ENCODE data around the gene MAD2L1BP.

MAD2L1BP gene

GRCh38 chr6:43608310-43608763, 27.3 kb upstream of the MAD2L1BP start:
- no peak overlapping the region for H3K4me3 ChIP-seq (ENCODE audit: control insufficient read depth, low read depth, low read length)
- DNase-seq (ENCODE audit: low read depth) = no peak
- peak; percentile 86 for TF ChIP-seq CTCF (IDR thresholded peaks at IDR 0.05; ENCODE audit: control insufficient read depth, insufficient read depth, low read depth, low read length, missing control alignments)

GRCh38 chr6:43608807-43609206, 26.8 kb upstream of the MAD2L1BP start:
- no peak overlapping the region for H3K4me3 ChIP-seq (ENCODE audit: control insufficient read depth, low read depth, low read length)
- DNase-seq (ENCODE audit: low read depth) = no peak
- TF ChIP-seq CTCF (IDR thresholded peaks at IDR 0.05; ENCODE audit: control insufficient read depth, insufficient read depth, low read depth, low read length, missing control alignments) = no peak

GRCh38 chr6:43609402-43609801, 26.2 kb upstream of the MAD2L1BP start:
- DNase-seq (ENCODE audit: low read depth) = no peak
- no peak for TF ChIP-seq CTCF (IDR thresholded peaks at IDR 0.05; ENCODE audit: control insufficient read depth, insufficient read depth, low read depth, low read length, missing control alignments)
- H3K4me3 ChIP-seq (ENCODE audit: control insufficient read depth, low read depth, low read length) = no peak overlapping the region

- no peak overlapping the region for H3K4me3 ChIP-seq (ENCODE audit: control insufficient read depth, low read depth, low read length)
- no peak for TF ChIP-seq CTCF (IDR thresholded peaks at IDR 0.05; ENCODE audit: control insufficient read depth, insufficient read depth, low read depth, low read length, missing control alignments)
- DNase-seq (ENCODE audit: low read depth) = no peak
Measured at GRCh38 chr6:43610431-43610830, 25.2 kb upstream of the MAD2L1BP start.

GRCh38 chr6:43613721-43614395, 21.8 kb upstream of the MAD2L1BP start:
- H3K4me3 ChIP-seq (ENCODE audit: control insufficient read depth, low read depth, low read length) = no peak overlapping the region
- no peak for DNase-seq (ENCODE audit: low read depth)
- TF ChIP-seq CTCF (IDR thresholded peaks at IDR 0.05; ENCODE audit: control insufficient read depth, insufficient read depth, low read depth, low read length, missing control alignments) = no peak

GRCh38 chr6:43614396-43614730, 21.3 kb upstream of the MAD2L1BP start:
- no peak for TF ChIP-seq CTCF (IDR thresholded peaks at IDR 0.05; ENCODE audit: control insufficient read depth, insufficient read depth, low read depth, low read length, missing control alignments)
- no peak overlapping the region for H3K4me3 ChIP-seq (ENCODE audit: control insufficient read depth, low read depth, low read length)
- no peak for DNase-seq (ENCODE audit: low read depth)
